K562 (cell line): ENCODE data around the gene LINGO4. TPM values are rescaled to one million over a fixed set of nuclear protein-coding genes. Genes with fewer than 3 reads are reported as not detected.

Experiments
- CBFA2T2 ChIP-seq: fragments of 450-650 bp; conservative IDR thresholded peaks from 2 replicates; pipeline ENCODE4 v1.6.1; 2017; ENCODE audit warnings: mild to moderate bottlenecking
- CBX2 ChIP-seq: fragments of 200-600 bp; sonication (generic); IDR thresholded peaks from one replicate; pipeline ENCODE4 v1.6.1; 2012; ENCODE audit warnings: mild to moderate bottlenecking, low read length, inconsistent platforms; ENCODE audit not compliant: insufficient read depth, poor library complexity, severe bottlenecking
- CXXC5 ChIP-seq: fragments of 250-450 bp; sonication (Bioruptor Pico); IDR thresholded peaks from 2 replicates; pipeline ENCODE4 v1.8.0; 2022; ENCODE audit warnings: inconsistent platforms, mild to moderate bottlenecking, moderate library complexity
- DEAF1 ChIP-seq: fragments of 450-650 bp; formaldehyde crosslinking; IDR thresholded peaks from 2 replicates; pipeline ENCODE4 v1.4.0; 2020; ENCODE audit warnings: mild to moderate bottlenecking, moderate library complexity
- GMEB1 ChIP-seq: fragments of 250-450 bp; sonication (Bioruptor Pico); IDR thresholded peaks from 2 replicates; pipeline ENCODE4 v1.4.0; 2020; ENCODE audit warnings: mild to moderate bottlenecking
- HCFC1 ChIP-seq: IDR thresholded peaks from 2 replicates; pipeline ENCODE4 v1.6.1; 2012; ENCODE audit warnings: low read depth, low read length, improper control_type of control experiment
- HLTF ChIP-seq: fragments of 450-650 bp; IDR thresholded peaks from 2 replicates; pipeline ENCODE4 v1.6.1; 2016
- LCOR ChIP-seq: sonication (generic); formaldehyde crosslinking; IDR thresholded peaks from 2 replicates; pipeline ENCODE4 v1.8.0; 2022; ENCODE audit warnings: mild to moderate bottlenecking, missing genetic modification reagents
- NKRF ChIP-seq: fragments of 450-650 bp; IDR thresholded peaks from 2 replicates; pipeline ENCODE4 v1.6.1; 2016; ENCODE audit warnings: borderline replicate concordance
- NRF1 ChIP-seq, 2 experiments: fragments of 450-650 bp; IDR thresholded peaks in 1 of 2; conservative IDR thresholded peaks in 1 of 2; 2 replicates each; pipeline ENCODE4 v1.6.1; 2014; ENCODE audit warnings: mild to moderate bottlenecking in 2 of 2
- PREB ChIP-seq: sonication (generic); formaldehyde crosslinking; IDR thresholded peaks from 2 replicates; pipeline ENCODE4 v1.8.1; 2023; ENCODE audit warnings: mild to moderate bottlenecking, missing genetic modification reagents
- PRPF4 ChIP-seq: fragments of 200-400 bp; formaldehyde crosslinking; IDR thresholded peaks from one replicate; pipeline ENCODE4 v1.6.1; 2017; ENCODE audit warnings: low read length, low read depth, mild to moderate bottlenecking; ENCODE audit not compliant: insufficient read depth, poor library complexity, severe bottlenecking
- PTBP1 ChIP-seq: fragments of 200-400 bp; formaldehyde crosslinking; IDR thresholded peaks from 2 replicates; pipeline ENCODE4 v1.6.1; 2017; ENCODE audit warnings: low read depth, low read length
- SNIP1 ChIP-seq: fragments of 450-650 bp; IDR thresholded peaks from 2 replicates; pipeline ENCODE4 v1.7.1; 2017; ENCODE audit warnings: low read depth, mild to moderate bottlenecking
- polyA plus RNA-seq, 8 experiments: library from polyadenylated mRNA; depleted of rRNA in 4 of 8; stranded (reverse) in 5 of 8; unstranded in 3 of 8; fragments of >200 nt; fragmentation: Nextera tagmentation in 2 of 8; fragmentation: Illumina TruSeq in 1 of 8; extraction: Ambion mirVana in 2 of 8; extraction: Trizol in 1 of 8; gene quantifications; 2 replicates each; pipeline versions ENCODE4 v1.2.1 to v1.2.3, GENCODE V29; 2011 to 2014; ENCODE audit warnings: inconsistent platforms in 1 of 8, missing spikeins in 1 of 8
- total RNA-seq, 7 experiments: library from RNA; depleted of rRNA in 6 of 7; stranded (reverse); fragments of >200 nt in 6 of 7; fragmentation: Illumina TruSeq in 2 of 7; extraction: Trizol in 2 of 7; gene quantifications; 2 replicates each; pipeline versions ENCODE4 v1.2.1 to v1.2.3, GENCODE V29; 2011 to 2021; ENCODE audit warnings: low replicate concordance in 1 of 7

LINGO4 gene
- total and polyA plus RNA-seq, 9 of the 15 experiments (the other 6 are each of a cell fraction or from before 2014, with no cell fraction given): not detected

- TF ChIP-seq PREB (CRISPR knock-in tag) (no peak), LCOR (peak; percentile 89; the same call in 1 of the 2 replicates), HCFC1 (0 out of 2 replicates have a peak, but pooled peaks have one; percentile 18), GMEB1 (no peak), NKRF (peak; percentile 57; the same call in 1 of the 2 replicates), PRPF4 (no peak), CBX2 (no peak), CXXC5 (CRISPR knock-in tag) (peak; percentile 88), DEAF1 (CRISPR knock-in tag) (no peak), SNIP1 (no peak), NRF1 (conservative IDR thresholded peaks at IDR 0.05 in 1 of 2, IDR thresholded peaks at IDR 0.05 in 1 of 2) (peak; percentile 83 to 85), PTBP1 (no peak), HLTF (peak; percentile 86; the same call in 1 of the 2 replicates), CBFA2T2 (no peak)
These were observed 14.9 kb downstream of the LINGO4 start, which contains the start of gene TDRKH (continued) for GRCh38 chr1:151790071-151790939.
